Neural progenitor cell (in vitro differentiated cells): ENCODE data around the gene PADI2. TPM values are rescaled to one million over a fixed set of nuclear protein-coding genes. Genes with fewer than 3 reads are reported as not detected.

Experiments used
- DNase-seq: peaks from one replicate; pipeline ENCODE4 v3.0.0-alpha.2; 2016; ENCODE audit warnings: low spot score
- H2AFZ ChIP-seq: fragments of 200-600 bp; sonication (generic); replicated peaks from 2 replicates; pipeline ENCODE4 v1.6.1; 2016; ENCODE audit warnings: antibody characterized with exemption
- H3F3A ChIP-seq: fragments of 200-600 bp; sonication (generic); 2 replicates; pipeline ENCODE4 v1.6.1; 2016; ENCODE audit warnings: antibody characterized with exemption, low read depth
- H3K27ac ChIP-seq: fragments of 200-600 bp; sonication (generic); 2 replicates; pipeline ENCODE4 v1.5.1; 2016; ENCODE audit warnings: mild to moderate bottlenecking
- H3K27me3 ChIP-seq: fragments of 200-600 bp; sonication (generic); 2 replicates; pipeline ENCODE4 v1.6.1; 2016; ENCODE audit warnings: mild to moderate bottlenecking, moderate library complexity
- H3K36me3 ChIP-seq: fragments of 200-600 bp; sonication (generic); 2 replicates; pipeline ENCODE4 v1.5.1; 2016
- H3K4me1 ChIP-seq: fragments of 200-600 bp; sonication (generic); 2 replicates; pipeline ENCODE4 v1.6.1; 2016; ENCODE audit warnings: mixed run types
- H3K4me2 ChIP-seq: fragments of 200-600 bp; sonication (generic); 2 replicates; pipeline ENCODE4 v1.6.1; 2016
- H3K4me3 ChIP-seq: fragments of 200-600 bp; sonication (generic); 2 replicates; pipeline ENCODE4 v1.5.1; 2016
- H3K79me2 ChIP-seq: fragments of 200-600 bp; sonication (generic); 2 replicates; pipeline ENCODE4 v1.6.1; 2016; ENCODE audit warnings: low read depth
- H3K9ac ChIP-seq: fragments of 200-600 bp; sonication (generic); 2 replicates; pipeline ENCODE4 v1.6.1; 2016
- H3K9me3 ChIP-seq: fragments of 200-600 bp; sonication (generic); 2 replicates; pipeline ENCODE4 v1.5.1; 2016; ENCODE audit warnings: low read depth
- H4K20me1 ChIP-seq: fragments of 200-600 bp; sonication (generic); 2 replicates; pipeline ENCODE4 v1.6.1; 2016; ENCODE audit warnings: low read depth
- H3K27ac Mint-ChIP-seq: 3 replicates; pipeline ENCODE4 v1.8.0; 2021; ENCODE audit warnings: mixed read lengths
- H3K27me3 Mint-ChIP-seq: 2 replicates; pipeline ENCODE4 v1.8.0; 2022; ENCODE audit warnings: low read depth, mild to moderate bottlenecking, inconsistent platforms, moderate library complexity, mixed read lengths; ENCODE audit not compliant: insufficient read depth
- H3K36me3 Mint-ChIP-seq: 3 replicates; pipeline ENCODE4 v1.8.0; 2021; ENCODE audit warnings: mixed read lengths
- H3K4me1 Mint-ChIP-seq: 3 replicates; pipeline ENCODE4 v1.8.0; 2021; ENCODE audit warnings: mixed read lengths
- H3K4me3 Mint-ChIP-seq: 3 replicates; pipeline ENCODE4 v1.8.0; 2021; ENCODE audit warnings: mild to moderate bottlenecking, moderate library complexity, mixed read lengths
- H3K9me3 Mint-ChIP-seq: 3 replicates; pipeline ENCODE4 v1.8.0; 2020; ENCODE audit warnings: mixed read lengths
- EZH2 ChIP-seq: fragments of 200-600 bp; sonication (generic); IDR thresholded peaks from 2 replicates; pipeline ENCODE4 v1.6.1; 2017; ENCODE audit warnings: antibody characterized with exemption, mild to moderate bottlenecking, moderate library complexity
- EZH2phosphoT487 ChIP-seq: fragments of 200-600 bp; sonication (generic); IDR thresholded peaks from 2 replicates; pipeline ENCODE4 v1.6.1; 2017; ENCODE audit warnings: antibody characterized with exemption
- total RNA-seq: library from RNA; depleted of rRNA; stranded (reverse); fragments of >200 nt; gene quantifications from 2 replicates; pipeline ENCODE4 v1.2.3, GENCODE V29; 2015; ENCODE audit warnings: low replicate concordance
- TF ChIP-seq, protein P1 (sequence below): fragments of 200-600 bp; sonication (generic); IDR thresholded peaks from 2 replicates; pipeline ENCODE4 v1.5.1; 2017; ENCODE audit warnings: antibody characterized with exemption, mild to moderate bottlenecking

Gene PADI2
- total RNA-seq, 1 donor from 2014 or later, result 0.77 TPM

DNA sequence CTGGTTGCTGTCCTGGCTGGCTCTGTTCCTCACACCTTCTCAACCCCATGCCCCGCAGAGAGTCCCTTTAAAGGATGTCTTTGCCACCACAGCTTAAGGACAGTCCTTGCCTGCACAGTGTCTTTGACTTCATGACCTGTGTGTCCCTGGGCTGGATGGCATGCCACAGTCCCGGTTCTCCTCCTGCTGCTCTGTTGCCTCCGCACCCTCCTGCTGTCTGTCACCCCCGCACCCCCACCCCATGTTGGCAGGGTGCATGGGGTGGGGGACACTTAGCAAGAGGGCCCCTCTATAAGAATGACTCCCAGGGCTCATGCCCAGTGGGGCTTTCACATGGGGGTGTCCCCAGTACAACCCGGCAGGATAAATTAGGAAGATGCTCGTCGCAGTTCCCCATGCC is 44.1 kb upstream of the PADI2 start:
- no peak overlapping the region for H3K27ac Mint-ChIP-seq
- Histone ChIP-seq H4K20me1 (no peaks in the 10 kb centered on the region), H3K4me3 (no peak overlapping the region), H3K27ac (no peak overlapping the region), H3K9ac (no peak overlapping the region), H3F3A (no peaks in the 10 kb centered on the region), H3K4me2 (no peak overlapping the region), H3K27me3 (no peaks in the 10 kb centered on the region), H3K79me2 (no peaks in the 10 kb centered on the region), H2AFZ (no peak overlapping the region), H3K9me3 (no peaks in the 10 kb centered on the region), H3K4me1 (peaks cover 3% of the 10 kb centered on the region), H3K36me3 (no peaks in the 10 kb centered on the region)
- no peaks in the 10 kb centered on the region for H3K9me3 Mint-ChIP-seq
- TF ChIP-seq, protein P1, sequence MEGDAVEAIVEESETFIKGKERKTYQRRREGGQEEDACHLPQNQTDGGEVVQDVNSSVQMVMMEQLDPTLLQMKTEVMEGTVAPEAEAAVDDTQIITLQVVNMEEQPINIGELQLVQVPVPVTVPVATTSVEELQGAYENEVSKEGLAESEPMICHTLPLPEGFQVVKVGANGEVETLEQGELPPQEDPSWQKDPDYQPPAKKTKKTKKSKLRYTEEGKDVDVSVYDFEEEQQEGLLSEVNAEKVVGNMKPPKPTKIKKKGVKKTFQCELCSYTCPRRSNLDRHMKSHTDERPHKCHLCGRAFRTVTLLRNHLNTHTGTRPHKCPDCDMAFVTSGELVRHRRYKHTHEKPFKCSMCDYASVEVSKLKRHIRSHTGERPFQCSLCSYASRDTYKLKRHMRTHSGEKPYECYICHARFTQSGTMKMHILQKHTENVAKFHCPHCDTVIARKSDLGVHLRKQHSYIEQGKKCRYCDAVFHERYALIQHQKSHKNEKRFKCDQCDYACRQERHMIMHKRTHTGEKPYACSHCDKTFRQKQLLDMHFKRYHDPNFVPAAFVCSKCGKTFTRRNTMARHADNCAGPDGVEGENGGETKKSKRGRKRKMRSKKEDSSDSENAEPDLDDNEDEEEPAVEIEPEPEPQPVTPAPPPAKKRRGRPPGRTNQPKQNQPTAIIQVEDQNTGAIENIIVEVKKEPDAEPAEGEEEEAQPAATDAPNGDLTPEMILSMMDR, result no peak
- TF ChIP-seq EZH2 (no peak), EZH2phosphoT487 (no peak)
- no peak overlapping the region for H3K4me3 Mint-ChIP-seq
- no peak for DNase-seq
- no peaks in the 10 kb centered on the region for H3K36me3 Mint-ChIP-seq
- H3K4me1 Mint-ChIP-seq, result peaks cover 6% of the 10 kb centered on the region
- H3K27me3 Mint-ChIP-seq, result peaks cover 12% of the 10 kb centered on the region

DNA sequence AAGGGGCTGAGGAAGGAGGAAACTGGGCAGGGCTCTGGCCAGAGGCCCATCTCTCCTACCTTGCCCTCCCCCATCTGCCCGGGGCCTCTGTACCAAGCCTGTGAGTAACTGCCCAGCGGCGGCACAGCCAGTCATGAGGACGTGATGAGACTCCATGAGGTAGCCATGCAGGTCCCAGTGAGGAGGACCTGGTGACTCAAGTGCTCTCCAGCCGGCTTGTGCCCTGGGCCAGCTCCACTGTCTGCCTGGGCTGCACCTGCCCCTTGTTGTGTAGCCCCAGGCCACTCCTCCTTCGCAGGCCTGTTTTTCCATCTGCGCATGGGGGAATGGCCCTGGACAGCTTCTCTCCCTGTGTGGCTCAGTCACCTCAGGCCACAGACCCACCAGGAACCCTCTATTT is 43.7 kb upstream of the PADI2 start:
- H2AFZ ChIP-seq, result no peak overlapping the region
- H3K79me2 ChIP-seq, result no peaks in the 10 kb centered on the region
- peaks cover 11% of the 10 kb centered on the region for H3K27me3 Mint-ChIP-seq
- no peaks in the 10 kb centered on the region for H3K9me3 Mint-ChIP-seq
- no peak for DNase-seq
- no peak overlapping the region for H3K27ac ChIP-seq
- TF ChIP-seq EZH2 (no peak), EZH2phosphoT487 (no peak)
- TF ChIP-seq, protein P1, result no peak
- no peak overlapping the region for H3K4me3 ChIP-seq
- no peaks in the 10 kb centered on the region for H4K20me1 ChIP-seq
- H3K4me1 Mint-ChIP-seq, result peaks cover 6% of the 10 kb centered on the region
- no peaks in the 10 kb centered on the region for H3K36me3 Mint-ChIP-seq
- no peaks in the 10 kb centered on the region for H3K9me3 ChIP-seq
- no peaks in the 10 kb centered on the region for H3K36me3 ChIP-seq
- no peak overlapping the region for H3K4me2 ChIP-seq
- H3K27ac Mint-ChIP-seq, result no peak overlapping the region
- no peak overlapping the region for H3K4me3 Mint-ChIP-seq
- no peak overlapping the region for H3K9ac ChIP-seq
- H3K4me1 ChIP-seq, result peaks cover 3% of the 10 kb centered on the region
- H3K27me3 ChIP-seq, result no peaks in the 10 kb centered on the region
- no peaks in the 10 kb centered on the region for H3F3A ChIP-seq

DNA sequence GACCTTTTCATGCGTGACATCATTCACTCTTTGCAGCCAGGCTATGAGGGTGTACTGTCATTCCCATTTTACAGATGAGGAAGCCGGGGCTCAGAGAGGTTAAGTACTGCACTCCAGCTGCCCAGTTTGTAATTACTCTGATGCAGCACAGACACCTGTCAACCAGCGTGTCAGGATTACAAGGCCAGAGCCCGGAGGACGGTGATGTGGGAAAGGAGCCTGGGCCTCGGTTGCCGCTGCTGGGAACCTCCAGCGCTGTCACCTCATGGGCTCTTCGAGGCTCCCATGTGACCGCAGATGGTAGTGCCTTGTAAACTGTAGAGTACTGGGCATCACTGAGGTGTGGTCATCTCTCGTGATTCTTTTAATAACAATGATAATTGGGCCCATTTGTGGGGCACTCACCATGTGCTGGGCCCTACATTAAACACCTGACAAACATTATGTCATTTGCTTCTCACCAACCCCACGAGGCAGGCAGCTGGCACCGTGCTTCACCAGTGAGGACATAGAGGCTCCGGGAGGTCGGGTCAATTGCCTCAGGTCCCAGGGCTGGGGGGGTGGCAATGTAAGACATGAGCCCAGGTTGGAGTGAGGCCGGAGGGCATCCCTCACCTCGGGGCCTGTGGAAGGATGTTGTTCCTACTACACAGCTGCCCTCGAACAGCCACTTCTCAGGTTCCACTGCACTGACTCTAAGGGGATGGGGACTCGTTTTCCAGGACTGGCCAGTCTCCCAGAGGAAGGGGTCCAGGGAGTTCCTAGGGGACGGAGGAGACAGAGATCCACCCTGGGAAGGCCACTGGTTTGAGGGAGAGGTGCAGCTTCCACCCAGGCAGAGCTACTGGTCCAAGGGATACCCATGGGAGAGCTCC is 42.9 kb upstream of the PADI2 start:
- H3K9ac ChIP-seq, result no peak overlapping the region
- peaks cover 8% of the 10 kb centered on the region for H3K27me3 Mint-ChIP-seq
- H3K4me1 ChIP-seq, result peaks cover 3% of the 10 kb centered on the region
- H3K4me2 ChIP-seq, result no peak overlapping the region
- no peak for DNase-seq
- no peaks in the 10 kb centered on the region for H3K9me3 ChIP-seq
- H4K20me1 ChIP-seq, result no peaks in the 10 kb centered on the region
- H3K4me3 ChIP-seq, result no peak overlapping the region
- no peaks in the 10 kb centered on the region for H3K36me3 Mint-ChIP-seq
- H3K27me3 ChIP-seq, result no peaks in the 10 kb centered on the region
- H3K36me3 ChIP-seq, result no peaks in the 10 kb centered on the region
- no peak overlapping the region for H3K4me3 Mint-ChIP-seq
- no peak overlapping the region for H2AFZ ChIP-seq
- peak overlapping the region; percentile 90 for H3K27ac Mint-ChIP-seq
- peaks cover 3% of the 10 kb centered on the region for H3K4me1 Mint-ChIP-seq
- no peak overlapping the region for H3K27ac ChIP-seq
- TF ChIP-seq, protein P1, result no peak
- no peak for TF ChIP-seq EZH2phosphoT487
- no peak for TF ChIP-seq EZH2
- no peaks in the 10 kb centered on the region for H3K79me2 ChIP-seq
- H3F3A ChIP-seq, result no peaks in the 10 kb centered on the region
- peaks cover 2% of the 10 kb centered on the region for H3K9me3 Mint-ChIP-seq
